Retinal pigment epithelial cell (primary cell): ENCODE results near the gene CHMP6.

Experiments used
- DNase-seq: peaks from one replicate; pipeline ENCODE4 v3.0.0-alpha.2; 2010; ENCODE audit warnings: low read depth
- H3K4me3 ChIP-seq: 2 replicates; pipeline ENCODE4 v1.5.1; 2011; ENCODE audit warnings: mild to moderate bottlenecking, low read length, control low read depth, moderate library complexity
- TF ChIP-seq, protein P1 (sequence below): conservative IDR thresholded peaks from 2 replicates; pipeline ENCODE4 v1.5.1; 2011; ENCODE audit warnings: low read depth, low read length, control low read depth, inconsistent platforms

The CHMP6 gene

DNA sequence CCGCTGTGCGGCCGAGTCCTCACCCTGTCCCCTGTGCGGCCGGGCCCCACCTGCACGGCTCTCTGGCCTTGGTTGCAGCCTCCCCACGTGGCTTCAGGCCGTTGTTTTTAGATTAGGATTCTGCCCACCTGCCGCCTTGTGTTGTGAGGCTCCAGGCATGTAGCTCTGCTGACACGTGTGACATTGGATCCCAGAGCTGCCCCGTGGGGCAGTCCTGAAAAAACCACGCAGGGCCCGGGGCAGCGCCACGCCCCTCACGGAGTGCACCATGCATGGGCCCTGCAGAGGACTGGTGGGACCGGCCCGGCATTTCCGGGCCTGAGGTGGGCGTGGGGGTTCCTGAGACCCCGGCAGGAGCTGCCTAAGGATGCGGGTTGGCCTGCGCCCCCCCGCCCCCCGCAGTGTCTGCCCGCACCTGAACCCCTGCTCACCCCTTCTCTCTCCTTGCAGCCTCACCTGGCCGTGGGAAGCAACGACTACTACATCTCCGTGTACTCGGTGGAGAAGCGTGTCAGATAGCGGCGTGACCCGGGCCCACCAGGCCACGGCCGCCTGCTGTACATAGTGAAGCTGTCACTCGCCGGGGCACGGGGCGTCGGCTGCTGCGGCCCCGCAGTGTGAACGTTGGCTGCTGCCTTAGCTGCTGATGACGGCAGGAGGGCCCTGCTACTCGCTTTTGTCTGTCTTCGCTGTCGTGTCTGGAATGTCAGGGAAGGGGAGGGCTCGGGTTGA, 27.7 kb upstream of the CHMP6 start:
- H3K4me3 ChIP-seq = no peak overlapping the region
- TF ChIP-seq, protein P1, sequence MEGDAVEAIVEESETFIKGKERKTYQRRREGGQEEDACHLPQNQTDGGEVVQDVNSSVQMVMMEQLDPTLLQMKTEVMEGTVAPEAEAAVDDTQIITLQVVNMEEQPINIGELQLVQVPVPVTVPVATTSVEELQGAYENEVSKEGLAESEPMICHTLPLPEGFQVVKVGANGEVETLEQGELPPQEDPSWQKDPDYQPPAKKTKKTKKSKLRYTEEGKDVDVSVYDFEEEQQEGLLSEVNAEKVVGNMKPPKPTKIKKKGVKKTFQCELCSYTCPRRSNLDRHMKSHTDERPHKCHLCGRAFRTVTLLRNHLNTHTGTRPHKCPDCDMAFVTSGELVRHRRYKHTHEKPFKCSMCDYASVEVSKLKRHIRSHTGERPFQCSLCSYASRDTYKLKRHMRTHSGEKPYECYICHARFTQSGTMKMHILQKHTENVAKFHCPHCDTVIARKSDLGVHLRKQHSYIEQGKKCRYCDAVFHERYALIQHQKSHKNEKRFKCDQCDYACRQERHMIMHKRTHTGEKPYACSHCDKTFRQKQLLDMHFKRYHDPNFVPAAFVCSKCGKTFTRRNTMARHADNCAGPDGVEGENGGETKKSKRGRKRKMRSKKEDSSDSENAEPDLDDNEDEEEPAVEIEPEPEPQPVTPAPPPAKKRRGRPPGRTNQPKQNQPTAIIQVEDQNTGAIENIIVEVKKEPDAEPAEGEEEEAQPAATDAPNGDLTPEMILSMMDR = no peak
- DNase-seq = no peak

- no peak for DNase-seq
- H3K4me3 ChIP-seq = no peak overlapping the region
- TF ChIP-seq, protein P1 = no peak
Measured at GRCh38 chr17:80964544-80964856, 27.1 kb upstream of the CHMP6 start.

- H3K4me3 ChIP-seq = no peak overlapping the region
- no peak for DNase-seq
- TF ChIP-seq, protein P1 = peak; percentile 15
Measured at GRCh38 chr17:80964859-80965580, 26.6 kb upstream of the CHMP6 start.

- TF ChIP-seq, protein P1 = no peak
- no peak for DNase-seq
- H3K4me3 ChIP-seq = no peak overlapping the region
Measured at GRCh38 chr17:80965606-80966005, 26.0 kb upstream of the CHMP6 start.

DNA sequence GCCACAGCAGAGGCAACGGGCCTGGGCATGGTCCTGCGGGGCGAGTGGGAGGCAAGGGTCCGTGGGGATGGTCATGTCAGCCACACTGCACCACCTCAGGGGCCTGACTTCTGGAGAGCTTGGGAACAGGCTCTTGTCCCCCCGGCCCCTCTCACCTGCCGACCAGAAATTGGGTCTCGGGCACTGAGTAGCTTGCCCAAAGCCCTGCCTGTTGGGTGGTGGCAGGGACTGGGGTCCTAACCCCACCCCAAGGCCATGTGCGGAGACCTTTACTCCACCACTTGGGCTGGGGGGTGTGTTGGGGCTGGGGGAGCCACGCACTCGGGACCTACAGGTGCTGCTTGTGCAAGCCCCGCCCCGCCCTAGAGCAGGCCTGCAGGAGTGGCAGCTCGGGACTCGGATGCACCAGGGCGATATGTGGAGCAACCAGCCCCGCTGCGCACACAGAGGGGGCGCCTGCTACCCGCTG, 24.2 kb upstream of the CHMP6 start:
- no peak overlapping the region for H3K4me3 ChIP-seq
- TF ChIP-seq, protein P1 = no peak
- DNase-seq = no peak

GRCh38 chr17:80968602-80969029, 23.0 kb upstream of the CHMP6 start:
- peak; percentile 72 for DNase-seq
- no peak overlapping the region for H3K4me3 ChIP-seq
- TF ChIP-seq, protein P1 = no peak

- H3K4me3 ChIP-seq = no peak overlapping the region
- DNase-seq = no peak
- TF ChIP-seq, protein P1 = no peak
Measured at GRCh38 chr17:80969030-80969673, 22.5 kb upstream of the CHMP6 start.
